Testis (tissue), 2 donors: Measurements from ENCODE around the gene UNK.
"Not testable (repeated sequence)": the region's sequence is repeated elsewhere in the genome, so short reads cannot be mapped to it uniquely, and the experiment has no call there.

Experiments
- CTCF ChIP-seq, 3 experiments: fragments of 450-650 bp in 2 of 3; fragments of 200-600 bp in 1 of 3; sonication (generic) in 1 of 3; IDR thresholded peaks; one replicate each; pipeline ENCODE4 v1.5.1; 2016 to 2019; ENCODE audit warnings: antibody characterized with exemption in 3 of 3, mild to moderate bottlenecking in 2 of 3, moderate library complexity in 1 of 3
- POLR2A ChIP-seq: fragments of 450-650 bp; IDR thresholded peaks from one replicate; pipeline ENCODE4 v1.6.1; 2017; ENCODE audit warnings: antibody characterized with exemption, mild to moderate bottlenecking, moderate library complexity

- TF ChIP-seq POLR2A; CTCF (IDR thresholded peaks at IDR 0.05): not testable (repeated sequence)
Observed at GRCh38 chr17:75859358-75859757, 74.8 kb downstream of the UNK start.
